Breast epithelium (tissue), 4 donors: Measurements from ENCODE around the gene C1QL1. TPM values are rescaled to one million over a fixed set of nuclear protein-coding genes. Genes with fewer than 3 reads are reported as not detected.
"Not testable (repeated sequence)": the region's sequence is repeated elsewhere in the genome, so short reads cannot be mapped to it uniquely, and the experiment has no call there.

Experiments
- DNase-seq, 2 donors: peaks; one replicate each; pipeline ENCODE4 v3.0.0-alpha.2; 2019; ENCODE audit warnings: low spot score in 2 of 2
- H3K27ac ChIP-seq, 2 donors: fragments of 200-600 bp; sonication (generic) in 1 of 2; one replicate each; pipeline ENCODE4 v1.5.1; 2016 to 2019; ENCODE audit warnings: mild to moderate bottlenecking in 1 of 2
- H3K27me3 ChIP-seq, 2 donors: fragments of 200-600 bp; sonication (generic) in 1 of 2; one replicate each; pipeline versions ENCODE4 v1.5.1 to v1.6.0; 2017 to 2019; ENCODE audit warnings: control low read depth in 1 of 2, mild to moderate bottlenecking in 1 of 2
- H3K36me3 ChIP-seq: fragments of 200-600 bp; one replicate; pipeline ENCODE4 v1.5.1; 2019
- H3K4me1 ChIP-seq, 2 donors: fragments of 200-600 bp; sonication (generic); one replicate each; pipeline ENCODE4 v1.5.1; 2016 to 2019; ENCODE audit warnings: control low read depth in 1 of 2
- H3K4me3 ChIP-seq, 3 donors: fragments of 200-600 bp; sonication (generic); 1 replicate in 2 of 3; 2 replicates in 1 of 3; pipeline ENCODE4 v1.5.1; 2016 to 2019; ENCODE audit warnings: mild to moderate bottlenecking in 3 of 3, moderate library complexity in 2 of 3
- H3K9me3 ChIP-seq, 2 donors: fragments of 200-600 bp; sonication (generic) in 1 of 2; one replicate each; pipeline ENCODE4 v1.5.1; 2016 to 2019; ENCODE audit warnings: control low read depth in 1 of 2
- POLR2A ChIP-seq: fragments of 450-650 bp; IDR thresholded peaks from one replicate; pipeline ENCODE4 v1.6.1; 2016; ENCODE audit warnings: antibody characterized with exemption, mild to moderate bottlenecking, moderate library complexity
- POLR2AphosphoS5 ChIP-seq, 3 donors: sonication (generic); formaldehyde crosslinking; IDR thresholded peaks; one replicate each; pipeline ENCODE4 v1.6.1; 2017; ENCODE audit warnings: antibody characterized with exemption in 3 of 3
- intact Hi-C: fragments of 100-400 bp; cut with DNase I; formaldehyde crosslinking; loops from one replicate; pipeline ENCODE4 v1.15.1; 2023; ENCODE audit warnings: low total_unique reads
- total RNA-seq, 3 donors: library from RNA; depleted of rRNA; stranded (reverse); fragments of >200 nt; gene quantifications; one replicate each; pipeline ENCODE4 v1.1.0, GENCODE V29; 2016
- TF ChIP-seq, protein P1 (sequence below), 3 donors: fragments of 450-650 bp; IDR thresholded peaks; one replicate each; pipeline ENCODE4 v1.5.1; 2016 to 2017; ENCODE audit warnings: antibody characterized with exemption in 3 of 3, mild to moderate bottlenecking in 3 of 3, moderate library complexity in 3 of 3

C1QL1 gene
- total RNA-seq, 3 donors from 2014 or later = 0.98 to 7.2 TPM; not detected in 1

DNA sequence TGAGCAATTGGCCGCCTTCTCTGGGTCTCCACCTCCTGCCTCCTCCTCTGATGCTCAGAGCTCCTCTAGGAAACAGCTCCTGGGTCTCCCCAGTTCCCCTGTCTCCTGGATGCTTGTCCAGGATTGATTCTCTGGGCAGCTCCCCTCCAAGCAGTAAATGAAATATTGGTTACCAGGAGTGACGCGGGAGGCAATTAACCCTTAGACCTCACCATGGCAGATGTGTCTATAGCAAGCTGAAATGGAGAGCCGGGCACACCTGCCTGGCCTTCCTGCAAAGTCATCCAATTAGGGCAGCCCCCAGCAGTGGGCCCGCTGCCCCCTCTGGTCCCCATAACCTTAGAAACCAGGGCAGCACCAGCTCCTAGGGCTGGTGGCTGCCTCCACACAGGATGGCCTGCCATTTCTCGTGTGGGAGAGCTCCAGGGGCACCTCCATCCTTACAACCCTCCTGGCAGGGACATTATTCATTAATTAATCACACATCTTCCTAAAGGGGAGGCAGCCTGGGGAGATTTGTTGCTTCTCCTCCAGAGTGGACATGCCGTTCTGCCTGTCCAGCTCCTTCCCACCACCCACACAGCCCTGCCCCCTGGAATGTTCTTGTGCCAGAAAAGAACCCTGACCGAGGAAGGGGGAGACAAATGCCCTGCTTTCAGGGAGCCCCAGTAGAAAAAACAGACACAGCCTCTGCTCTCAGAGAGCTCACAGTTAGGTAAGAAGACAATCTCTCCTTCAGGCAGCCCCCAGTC lies 12.3 kb downstream of the C1QL1 start:
- Histone ChIP-seq H3K4me3 (no peak overlapping the region), H3K4me1 (no peaks in the 10 kb centered on the region), H3K27ac (no peak overlapping the region), H3K9me3 (no peaks in the 10 kb centered on the region), H3K27me3 (peaks cover 5 to 9% of the 10 kb centered on the region in 2 donors), H3K36me3 (no peaks in the 10 kb centered on the region)
- TF ChIP-seq, protein P1, sequence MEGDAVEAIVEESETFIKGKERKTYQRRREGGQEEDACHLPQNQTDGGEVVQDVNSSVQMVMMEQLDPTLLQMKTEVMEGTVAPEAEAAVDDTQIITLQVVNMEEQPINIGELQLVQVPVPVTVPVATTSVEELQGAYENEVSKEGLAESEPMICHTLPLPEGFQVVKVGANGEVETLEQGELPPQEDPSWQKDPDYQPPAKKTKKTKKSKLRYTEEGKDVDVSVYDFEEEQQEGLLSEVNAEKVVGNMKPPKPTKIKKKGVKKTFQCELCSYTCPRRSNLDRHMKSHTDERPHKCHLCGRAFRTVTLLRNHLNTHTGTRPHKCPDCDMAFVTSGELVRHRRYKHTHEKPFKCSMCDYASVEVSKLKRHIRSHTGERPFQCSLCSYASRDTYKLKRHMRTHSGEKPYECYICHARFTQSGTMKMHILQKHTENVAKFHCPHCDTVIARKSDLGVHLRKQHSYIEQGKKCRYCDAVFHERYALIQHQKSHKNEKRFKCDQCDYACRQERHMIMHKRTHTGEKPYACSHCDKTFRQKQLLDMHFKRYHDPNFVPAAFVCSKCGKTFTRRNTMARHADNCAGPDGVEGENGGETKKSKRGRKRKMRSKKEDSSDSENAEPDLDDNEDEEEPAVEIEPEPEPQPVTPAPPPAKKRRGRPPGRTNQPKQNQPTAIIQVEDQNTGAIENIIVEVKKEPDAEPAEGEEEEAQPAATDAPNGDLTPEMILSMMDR (IDR thresholded peaks at IDR 0.05) = no peak
- TF ChIP-seq POLR2AphosphoS5 (IDR thresholded peaks at IDR 0.05) (no peak), POLR2A (no peak)
- DNase-seq = peak in 1 of 2 donors; percentile 44
- intact Hi-C loops = no loop called here

DNA sequence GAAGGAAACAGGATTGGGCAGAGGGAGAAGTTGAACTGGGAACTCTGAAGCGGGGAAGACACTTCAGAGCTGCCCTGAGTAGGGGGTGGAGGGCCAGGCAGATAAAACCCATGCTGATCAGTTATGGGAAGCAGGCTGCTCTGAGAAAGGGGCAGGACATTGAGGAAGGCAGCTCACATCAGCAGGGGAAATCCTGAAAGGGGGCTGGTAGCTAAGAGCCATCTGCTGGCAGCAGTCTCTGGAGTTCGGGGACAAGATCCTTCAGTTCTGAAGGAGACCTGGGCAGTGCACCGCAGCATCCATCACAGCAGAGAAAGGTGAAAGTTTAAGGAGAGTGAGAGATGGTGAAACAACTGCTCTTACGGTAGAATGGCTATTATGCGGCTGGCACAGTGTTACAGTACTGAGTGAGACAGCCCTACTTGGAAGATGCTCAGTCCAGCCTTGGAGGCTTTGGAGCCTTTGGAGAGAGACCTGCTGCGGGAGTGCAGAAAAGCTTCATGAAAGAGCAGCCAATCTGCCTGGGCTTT lies 15.1 kb downstream of the C1QL1 start:
- Histone ChIP-seq H3K9me3 (no peaks in the 10 kb centered on the region), H3K36me3 (no peaks in the 10 kb centered on the region), H3K4me1 (no peaks in the 10 kb centered on the region), H3K4me3 (no peak overlapping the region), H3K27ac (no peak overlapping the region), H3K27me3 (no peaks in the 10 kb centered on the region)
- no peak for TF ChIP-seq POLR2A
- TF ChIP-seq, protein P1 (IDR thresholded peaks at IDR 0.05) = no peak
- no peak for TF ChIP-seq POLR2AphosphoS5 (IDR thresholded peaks at IDR 0.05)
- peak in 1 of 2 donors; percentile 43 for DNase-seq
- intact Hi-C loops = no loop called here

DNA sequence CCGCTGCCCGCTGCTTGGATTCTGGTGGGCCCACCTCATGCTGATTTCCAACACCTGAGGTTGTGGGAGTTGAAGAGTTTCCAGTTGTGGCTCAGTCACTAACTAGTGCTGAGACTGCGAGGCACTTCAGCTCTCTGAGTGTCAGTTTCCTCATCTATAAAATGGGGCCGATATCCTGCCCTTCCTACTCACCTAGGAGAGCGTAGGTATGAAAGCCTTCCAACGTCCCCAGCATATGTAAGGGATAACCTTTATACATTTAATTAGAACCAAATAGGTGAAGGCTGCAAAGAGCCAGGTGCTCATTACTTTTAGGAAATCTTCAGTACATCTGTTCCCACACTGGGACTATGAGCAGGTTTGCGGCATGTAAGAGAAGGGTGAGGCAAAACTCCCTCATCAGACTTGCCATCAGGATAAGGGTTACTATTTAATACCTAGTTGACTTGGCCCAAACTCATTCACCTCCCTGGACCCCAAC lies 19.7 kb downstream of the C1QL1 start:
- Histone ChIP-seq H3K9me3 (no peaks in the 10 kb centered on the region), H3K27me3 (no peaks in the 10 kb centered on the region), H3K4me1 (no peaks in the 10 kb centered on the region), H3K27ac (peak overlapping the region in 1 of 2 donors; percentile 64), H3K36me3 (no peaks in the 10 kb centered on the region), H3K4me3 (peak overlapping the region; percentile 50 to 77 (median 59))
- TF ChIP-seq POLR2A (no peak), POLR2AphosphoS5 (IDR thresholded peaks at IDR 0.05) (no peak)
- TF ChIP-seq, protein P1 (IDR thresholded peaks at IDR 0.05) = no peak
- intact Hi-C loops = no loop called here
- no peak for DNase-seq

DNA sequence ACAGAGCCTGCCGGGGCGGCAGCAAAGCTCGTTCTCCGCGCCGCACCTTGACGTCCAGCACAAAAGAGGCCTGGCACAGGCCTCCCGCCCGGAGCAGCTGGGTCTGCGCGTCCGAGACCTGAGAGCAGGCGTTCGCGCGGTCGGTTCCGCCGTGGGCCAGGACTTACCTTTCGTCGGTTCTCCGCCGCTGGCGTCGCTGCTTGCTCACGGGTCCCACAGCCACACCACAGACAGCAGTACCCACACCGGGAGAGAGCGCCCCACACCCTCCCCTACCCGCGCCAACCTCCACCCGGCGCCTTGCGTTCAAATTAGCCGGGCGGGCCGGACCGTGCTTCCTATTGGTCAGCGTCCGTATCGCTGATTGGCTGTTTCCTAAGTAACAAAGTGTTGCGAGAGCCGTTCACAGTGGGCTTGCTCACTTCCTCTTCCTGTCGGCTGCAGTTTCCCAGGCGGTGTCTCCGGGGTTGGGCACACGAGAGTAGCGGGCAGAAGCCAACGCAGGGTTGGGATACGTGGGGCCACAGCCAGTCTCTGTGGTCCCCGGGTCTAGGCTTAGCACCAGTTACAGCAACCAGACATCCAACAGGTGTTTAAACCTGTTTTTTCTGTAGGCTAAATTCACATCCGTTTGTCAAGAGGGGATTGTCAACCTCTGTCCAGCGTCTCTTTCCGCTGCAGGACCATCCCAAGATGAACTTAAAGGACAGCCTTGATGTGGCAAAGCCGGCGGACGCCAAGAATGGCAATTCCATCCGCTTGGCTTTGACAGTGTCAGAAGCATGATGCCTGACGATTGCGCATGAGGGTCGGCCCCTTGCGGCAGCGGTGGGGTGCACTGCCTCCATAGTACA lies 20.4 kb downstream of the C1QL1 start, which contains the start of gene KIF18B:
Gene KIF18B (minus strand): TSS at position 313 of the 854 bp plus-strand sequence. CDS start 11,429 bp downstream, outside the sequence.
- H3K36me3 ChIP-seq = no peaks in the 10 kb centered on the region
- peak; percentile 83 to 85 for DNase-seq
- H3K4me3 ChIP-seq = peak within 1 kb of the TSS; percentile 50 to 77 (median 59)
- peak within 1 kb of the TSS; percentile 52 to 64 for H3K27ac ChIP-seq
- H3K9me3 ChIP-seq = no peaks in the 10 kb centered on the region
- TF ChIP-seq POLR2AphosphoS5 (IDR thresholded peaks at IDR 0.05) (peak in 1 of 3 donors; percentile 69), POLR2A (peak; percentile 34)
- TF ChIP-seq, protein P1 (IDR thresholded peaks at IDR 0.05) = no peak
- intact Hi-C loops = no loop called here
- H3K27me3 ChIP-seq = no peaks in the 10 kb centered on the region
- no peaks in the 10 kb centered on the region for H3K4me1 ChIP-seq

DNA sequence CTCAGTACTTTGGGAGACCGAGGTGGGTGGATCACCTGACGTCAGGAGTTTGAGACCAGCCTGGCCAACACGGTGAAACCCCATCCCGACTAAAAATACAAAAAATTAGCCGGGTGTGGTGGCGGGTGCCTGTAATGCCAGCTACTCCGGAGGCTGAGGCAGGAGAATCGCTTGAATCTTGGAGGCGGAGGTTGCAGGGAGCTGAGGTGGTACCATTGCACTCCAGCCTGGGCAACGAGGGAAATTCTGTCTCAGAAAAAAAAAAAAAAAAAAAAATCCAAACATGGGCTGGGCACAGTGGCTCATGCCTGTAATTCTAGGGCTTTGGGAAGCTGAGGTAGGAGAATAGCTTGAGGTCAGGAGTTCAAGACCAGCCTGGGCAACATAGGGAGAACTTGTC lies 22.5 kb downstream of the C1QL1 start:
- H3K9me3 ChIP-seq, DNase-seq, H3K36me3 ChIP-seq, H3K4me3 ChIP-seq, H3K27me3 ChIP-seq, H3K27ac ChIP-seq, intact Hi-C loops, H3K4me1 ChIP-seq: not testable (repeated sequence)
